KOPT-K1 (cell line): Measurements from ENCODE around the gene MEIOC.

Source experiments
- H3K27ac ChIP-seq: fragments of 200-600 bp; sonication (generic); 2 replicates; pipeline ENCODE4 v1.5.1; 2016; ENCODE audit warnings: antibody characterized with exemption, mild to moderate bottlenecking, low read depth, low read length; ENCODE audit not compliant: poor library complexity, severe bottlenecking
- H3K36me3 ChIP-seq: fragments of 200-600 bp; sonication (generic); 2 replicates; pipeline ENCODE4 v1.5.1; 2017; ENCODE audit warnings: antibody characterized with exemption, mild to moderate bottlenecking, low read length, moderate library complexity; ENCODE audit not compliant: insufficient read depth
- H3K9me3 ChIP-seq: fragments of 200-600 bp; sonication (generic); 2 replicates; pipeline ENCODE4 v1.5.1; 2017; ENCODE audit warnings: antibody characterized with exemption, low read length, mild to moderate bottlenecking; ENCODE audit not compliant: insufficient read depth, poor library complexity, severe bottlenecking

MEIOC gene

GRCh38 chr17:44722254-44722653 is 66.0 kb downstream of the MEIOC start:
- peaks cover 75% of the 10 kb centered on the region for H3K36me3 ChIP-seq
- no peak overlapping the region for H3K27ac ChIP-seq

More at GRCh38 chr17:44722254-44722653, 66.0 kb downstream of the MEIOC start:
- H3K9me3 ChIP-seq, result no peaks in the 10 kb centered on the region
